NCI-H2196 (cell line): ENCODE results near the gene DND1.
"Not testable (repeated sequence)": the region's sequence is repeated elsewhere in the genome, so short reads cannot be mapped to it uniquely, and the experiment has no call there.

Source experiments
- DNase-seq: peaks from one replicate; lab custom pipeline; 2025; ENCODE audit not compliant: unreplicated experiment; lab: John Stamatoyannopoulos, UW

Gene DND1

GRCh38 chr5:140672455-140673186, 755 bp downstream of the DND1 start:
- DNase-seq: peak; percentile 37

GRCh38 chr5:140671472-140672125, 1.8 kb downstream of the DND1 start:
- no peak for DNase-seq

- not testable (repeated sequence) for DNase-seq
Measured at GRCh38 chr5:140671035-140671434, 2.3 kb downstream of the DND1 start.

GRCh38 chr5:140664359-140665119, 8.8 kb downstream of the DND1 start, which contains the start of gene WDR55:
Gene WDR55, plus strand, starts transcription at chr5:140664904. Its CDS starts 9 bp downstream, at chr5:140664913.
- DNase-seq: peak; percentile 87

- DNase-seq: no peak
Measured at GRCh38 chr5:140664030-140664358, 9.4 kb downstream of the DND1 start.

GRCh38 chr5:140660371-140660770, 13.0 kb downstream of the DND1 start:
- not testable (repeated sequence) for DNase-seq

- DNase-seq: no peak
Measured at GRCh38 chr5:140658870-140659269, 14.5 kb downstream of the DND1 start.

GRCh38 chr5:140647042-140647419, 26.3 kb downstream of the DND1 start:
- DNase-seq: no peak

- no peak for DNase-seq
Measured at GRCh38 chr5:140642718-140643117, 30.7 kb downstream of the DND1 start.

- DNase-seq: no peak
Measured at GRCh38 chr5:140641716-140642115, 31.7 kb downstream of the DND1 start.

- DNase-seq: peak; percentile 95
Measured at GRCh38 chr5:140639148-140639981, 34.0 kb downstream of the DND1 start, which contains the start of gene TMCO6. Gene TMCO6, plus strand, starts transcription at chr5:140639451. Its CDS starts 77 bp downstream, at chr5:140639528.

GRCh38 chr5:140638898-140639147, 34.6 kb downstream of the DND1 start:
- not testable (repeated sequence) for DNase-seq

- no peak for DNase-seq
Measured at GRCh38 chr5:140637371-140638100, 35.8 kb downstream of the DND1 start.

- DNase-seq: no peak
Measured at GRCh38 chr5:140635291-140636257, 37.8 kb downstream of the DND1 start.

GRCh38 chr5:140634103-140634502, 39.3 kb downstream of the DND1 start:
- DNase-seq: no peak

- DNase-seq: no peak
Measured at GRCh38 chr5:140633501-140633900, 39.9 kb downstream of the DND1 start.

- no peak for DNase-seq
Measured at GRCh38 chr5:140633021-140633471, 40.3 kb downstream of the DND1 start, which contains the start of gene CD14. Gene CD14, minus strand, starts transcription at chr5:140633175. Its CDS starts 104 bp downstream, at chr5:140633071.

GRCh38 chr5:140632366-140633020, 40.9 kb downstream of the DND1 start:
- no peak for DNase-seq
